Bronchial epithelial cell (primary cell): Measurements from ENCODE around the gene HSPBP1. TPM values are rescaled to one million over a fixed set of nuclear protein-coding genes. Genes with fewer than 3 reads are reported as not detected.
"Not testable (repeated sequence)": the region's sequence is repeated elsewhere in the genome, so short reads cannot be mapped to it uniquely, and the experiment has no call there.

Source experiments
- DNase-seq: peaks from one replicate; pipeline ENCODE4 v3.0.0-alpha.2; 2010; ENCODE audit warnings: low read depth
- FAIRE-seq: peaks from 2 replicates; lab custom pipeline; 2011; peaks lifted over from hg19 to GRCh38; lab: Jason Lieb, UNC
- H3K27me3 ChIP-seq: 2 replicates; pipeline ENCODE4 v1.5.1; 2011; ENCODE audit warnings: low read length; ENCODE audit not compliant: control insufficient read depth, insufficient read depth
- H3K36me3 ChIP-seq: 2 replicates; pipeline ENCODE4 v1.5.1; 2011; ENCODE audit warnings: low read length; ENCODE audit not compliant: control insufficient read depth, insufficient read depth
- H3K4me3 ChIP-seq: 2 replicates; pipeline ENCODE4 v1.5.1; 2011; ENCODE audit warnings: mild to moderate bottlenecking, low read depth, low read length, control low read depth
- total RNA-seq: library from RNA; depleted of rRNA; stranded (reverse); fragments of >200 nt; gene quantifications from 2 replicates; pipeline ENCODE4 v1.2.1, GENCODE V29; 2014
- TF ChIP-seq, protein P1 (sequence below): IDR thresholded peaks from 2 replicates; pipeline ENCODE4 v1.5.1; 2011; ENCODE audit warnings: mild to moderate bottlenecking, moderate library complexity, low read length, control low read depth, inconsistent platforms; ENCODE audit not compliant: insufficient read depth, severe bottlenecking

Gene HSPBP1, protein sequence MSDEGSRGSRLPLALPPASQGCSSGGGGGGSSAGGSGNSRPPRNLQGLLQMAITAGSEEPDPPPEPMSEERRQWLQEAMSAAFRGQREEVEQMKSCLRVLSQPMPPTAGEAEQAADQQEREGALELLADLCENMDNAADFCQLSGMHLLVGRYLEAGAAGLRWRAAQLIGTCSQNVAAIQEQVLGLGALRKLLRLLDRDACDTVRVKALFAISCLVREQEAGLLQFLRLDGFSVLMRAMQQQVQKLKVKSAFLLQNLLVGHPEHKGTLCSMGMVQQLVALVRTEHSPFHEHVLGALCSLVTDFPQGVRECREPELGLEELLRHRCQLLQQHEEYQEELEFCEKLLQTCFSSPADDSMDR
- total RNA-seq = 37.1 and 41.6 TPM in 2 replicates

DNA sequence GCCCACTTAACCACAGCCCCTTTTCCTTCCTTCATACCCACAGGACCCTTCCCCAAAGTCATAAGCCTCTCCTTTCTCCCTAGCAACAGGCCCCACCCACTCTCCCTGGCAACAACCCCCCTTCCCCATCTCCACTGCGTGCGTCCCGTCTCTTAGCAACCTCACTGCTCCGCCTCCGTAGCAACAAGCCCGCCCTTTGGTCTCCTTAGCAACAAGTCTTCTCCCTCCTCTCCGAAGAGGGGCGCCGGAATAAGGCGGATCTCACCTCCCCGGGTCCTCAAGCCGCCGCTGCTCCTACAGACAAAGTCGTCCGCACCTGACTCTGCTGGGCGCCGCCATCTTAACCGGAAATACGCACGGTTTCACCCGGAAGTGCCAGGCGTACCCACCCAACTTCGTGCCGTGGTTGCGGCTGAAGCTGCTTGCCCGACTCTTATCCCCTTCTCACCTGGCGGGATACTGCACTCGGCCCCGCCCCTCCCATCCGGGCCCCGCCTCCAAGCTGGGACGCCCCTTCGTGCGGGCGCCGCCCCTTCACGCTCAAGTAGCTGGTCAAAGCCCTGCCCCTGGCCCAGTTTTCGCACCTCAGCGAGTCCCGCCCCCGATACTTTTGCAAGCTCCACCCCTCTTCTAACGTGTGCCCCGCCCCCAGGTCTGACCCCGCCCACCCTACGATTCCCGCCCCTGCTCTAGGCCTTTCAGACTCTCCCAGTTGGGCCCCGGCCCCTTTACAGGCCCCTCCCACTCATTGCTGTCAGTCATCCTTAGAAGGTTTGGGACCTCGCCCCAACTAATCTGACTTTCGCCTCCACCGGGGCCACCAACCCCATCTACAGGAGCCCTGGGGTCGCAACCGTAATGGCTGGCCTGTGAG, at the start of gene HSPBP1:
Gene HSPBP1 (minus strand): TSS at position 341 of the 874 bp plus-strand sequence. CDS start 502 bp downstream, outside the sequence.
- no peak for FAIRE-seq
- TF ChIP-seq, protein P1, sequence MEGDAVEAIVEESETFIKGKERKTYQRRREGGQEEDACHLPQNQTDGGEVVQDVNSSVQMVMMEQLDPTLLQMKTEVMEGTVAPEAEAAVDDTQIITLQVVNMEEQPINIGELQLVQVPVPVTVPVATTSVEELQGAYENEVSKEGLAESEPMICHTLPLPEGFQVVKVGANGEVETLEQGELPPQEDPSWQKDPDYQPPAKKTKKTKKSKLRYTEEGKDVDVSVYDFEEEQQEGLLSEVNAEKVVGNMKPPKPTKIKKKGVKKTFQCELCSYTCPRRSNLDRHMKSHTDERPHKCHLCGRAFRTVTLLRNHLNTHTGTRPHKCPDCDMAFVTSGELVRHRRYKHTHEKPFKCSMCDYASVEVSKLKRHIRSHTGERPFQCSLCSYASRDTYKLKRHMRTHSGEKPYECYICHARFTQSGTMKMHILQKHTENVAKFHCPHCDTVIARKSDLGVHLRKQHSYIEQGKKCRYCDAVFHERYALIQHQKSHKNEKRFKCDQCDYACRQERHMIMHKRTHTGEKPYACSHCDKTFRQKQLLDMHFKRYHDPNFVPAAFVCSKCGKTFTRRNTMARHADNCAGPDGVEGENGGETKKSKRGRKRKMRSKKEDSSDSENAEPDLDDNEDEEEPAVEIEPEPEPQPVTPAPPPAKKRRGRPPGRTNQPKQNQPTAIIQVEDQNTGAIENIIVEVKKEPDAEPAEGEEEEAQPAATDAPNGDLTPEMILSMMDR = no peak
- H3K36me3 ChIP-seq = peaks cover 9% of the 10 kb centered on the region

DNA sequence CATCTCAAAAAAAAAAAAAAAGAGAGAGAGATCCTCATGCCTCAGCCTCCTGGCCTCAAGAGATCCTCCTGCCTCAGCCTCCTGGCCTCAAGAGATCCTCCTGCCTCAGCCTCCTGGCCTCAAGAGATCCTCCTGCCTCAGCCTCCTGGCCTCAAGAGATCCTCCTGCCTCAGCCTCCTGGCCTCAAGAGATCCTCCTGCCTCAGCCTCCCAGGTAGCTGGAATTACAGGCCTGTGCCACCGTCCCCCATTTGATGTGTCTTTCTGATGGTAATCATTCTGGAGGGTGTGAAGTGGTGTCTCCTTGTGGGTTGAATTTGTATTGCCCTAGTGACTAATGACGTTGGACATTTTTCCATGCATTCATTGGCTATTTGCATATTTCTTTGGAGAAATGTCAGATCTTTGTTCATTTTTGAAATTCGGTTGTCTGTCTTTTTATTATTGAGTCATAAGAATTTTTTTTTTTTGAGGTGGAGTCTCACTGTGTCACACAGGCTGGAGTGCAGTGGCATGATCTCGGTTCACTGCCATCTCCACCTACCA, 48.9 kb upstream of the HSPBP1 start:
- FAIRE-seq, H3K27me3 ChIP-seq, H3K4me3 ChIP-seq, H3K36me3 ChIP-seq, DNase-seq: not testable (repeated sequence)

More for the DNA sequence above, at the start of gene HSPBP1:
- DNase-seq = peak; percentile 91
- H3K4me3 ChIP-seq = peak within 1 kb of the TSS; percentile 90
- H3K27me3 ChIP-seq = peaks cover 4% of the 10 kb centered on the region

DNA sequence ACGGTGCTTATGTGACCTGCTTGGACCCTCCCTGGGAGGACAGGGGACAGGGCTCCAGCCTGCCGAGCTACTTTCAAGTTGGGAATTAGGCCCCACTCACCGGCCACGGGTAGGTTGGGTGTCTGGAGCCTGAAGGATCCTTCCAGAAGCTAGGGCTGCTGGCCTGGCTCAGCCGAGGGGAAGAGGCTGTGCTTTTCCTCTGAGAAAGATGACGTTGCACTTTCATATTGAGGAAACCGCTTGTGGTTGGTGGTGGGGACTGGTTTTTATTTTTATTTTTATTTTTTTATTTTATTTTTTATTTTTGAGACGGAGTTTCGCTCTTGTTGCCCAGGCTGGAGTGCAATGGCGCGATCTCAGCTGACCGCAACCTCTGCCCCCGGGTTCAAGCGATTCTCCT, 45.3 kb upstream of the HSPBP1 start, which contains the start of gene TMEM150B:
Gene TMEM150B (minus strand): TSS at position 170 of the 400 bp plus-strand sequence. CDS start 4,305 bp downstream, outside the sequence.
- Histone ChIP-seq H3K36me3 (no peaks in the 10 kb centered on the region), H3K4me3 (no peak within 1 kb of the TSS), H3K27me3 (no peaks in the 10 kb centered on the region)
- DNase-seq (no peak), FAIRE-seq (no peak)
- TF ChIP-seq, protein P1 = no peak

DNA sequence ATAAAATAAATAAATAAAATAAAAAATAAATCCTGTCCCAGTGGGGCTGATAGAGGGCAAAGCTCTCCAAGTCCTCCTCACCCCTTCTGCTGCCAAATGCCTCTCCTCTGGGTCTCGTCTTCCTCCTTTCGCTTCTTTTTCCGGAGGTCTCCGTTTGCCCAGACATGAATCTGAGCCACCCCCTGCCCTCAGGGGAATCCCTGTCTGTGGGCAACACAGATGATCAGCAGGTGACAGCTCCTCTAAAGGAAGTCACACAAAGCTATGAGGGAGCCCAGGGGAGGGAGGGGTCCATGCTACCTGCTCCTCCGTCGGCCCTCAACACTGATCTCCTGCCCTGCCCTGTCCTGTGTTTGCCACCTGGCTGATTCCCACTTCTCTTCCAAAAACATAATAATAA, 44.8 kb upstream of the HSPBP1 start:
- Histone ChIP-seq H3K27me3 (no peaks in the 10 kb centered on the region), H3K4me3 (no peak overlapping the region), H3K36me3 (no peaks in the 10 kb centered on the region)
- TF ChIP-seq, protein P1 = no peak
- no peak for FAIRE-seq
- no peak for DNase-seq

DNA sequence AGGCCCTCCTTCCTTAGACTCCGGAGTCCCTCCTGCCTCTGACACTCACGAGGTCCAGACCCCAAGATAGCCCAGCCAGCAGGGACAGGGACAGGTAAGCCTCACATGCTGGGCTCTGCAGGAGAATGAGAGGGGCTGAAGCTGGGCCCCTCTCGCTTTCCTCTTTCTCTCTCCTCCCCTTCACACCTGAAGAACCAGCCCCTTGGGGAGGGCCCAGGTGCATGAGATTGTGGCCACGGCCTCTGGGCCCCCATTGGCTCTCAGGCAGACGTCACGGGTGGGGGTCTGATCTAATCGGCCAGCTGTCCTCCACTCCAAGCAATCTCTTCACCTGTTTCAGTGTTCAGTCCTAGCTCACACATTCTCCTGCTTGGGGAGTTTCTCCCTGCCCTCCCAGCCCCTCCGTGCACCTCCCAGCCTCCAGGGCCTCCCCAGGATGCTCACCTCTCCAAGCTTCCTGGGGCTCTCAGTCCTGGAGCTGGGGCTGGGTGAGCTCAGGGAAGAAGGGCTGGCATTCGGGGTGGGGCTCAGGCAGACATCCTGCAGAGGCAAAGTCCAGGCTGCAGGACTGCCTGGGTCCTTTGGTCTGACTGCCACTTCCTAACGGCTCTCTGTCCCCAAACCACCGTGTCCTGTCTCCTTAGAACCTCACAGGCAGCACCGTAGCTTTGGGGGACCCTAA, 42.4 kb upstream of the HSPBP1 start:
- no peaks in the 10 kb centered on the region for H3K27me3 ChIP-seq
- no peak for FAIRE-seq
- H3K36me3 ChIP-seq = no peaks in the 10 kb centered on the region
- DNase-seq = no peak
- TF ChIP-seq, protein P1 = no peak
- H3K4me3 ChIP-seq = no peak overlapping the region
